Activated T-cell treated with anti-CD3 and anti-CD28 coated beads for 4 hours (primary cell): ENCODE data around the gene MYO6.

ENCODE experiments used
- DNase-seq: peaks from one replicate; pipeline ENCODE4 v3.0.0-alpha.2; 2020

The MYO6 gene

DNA sequence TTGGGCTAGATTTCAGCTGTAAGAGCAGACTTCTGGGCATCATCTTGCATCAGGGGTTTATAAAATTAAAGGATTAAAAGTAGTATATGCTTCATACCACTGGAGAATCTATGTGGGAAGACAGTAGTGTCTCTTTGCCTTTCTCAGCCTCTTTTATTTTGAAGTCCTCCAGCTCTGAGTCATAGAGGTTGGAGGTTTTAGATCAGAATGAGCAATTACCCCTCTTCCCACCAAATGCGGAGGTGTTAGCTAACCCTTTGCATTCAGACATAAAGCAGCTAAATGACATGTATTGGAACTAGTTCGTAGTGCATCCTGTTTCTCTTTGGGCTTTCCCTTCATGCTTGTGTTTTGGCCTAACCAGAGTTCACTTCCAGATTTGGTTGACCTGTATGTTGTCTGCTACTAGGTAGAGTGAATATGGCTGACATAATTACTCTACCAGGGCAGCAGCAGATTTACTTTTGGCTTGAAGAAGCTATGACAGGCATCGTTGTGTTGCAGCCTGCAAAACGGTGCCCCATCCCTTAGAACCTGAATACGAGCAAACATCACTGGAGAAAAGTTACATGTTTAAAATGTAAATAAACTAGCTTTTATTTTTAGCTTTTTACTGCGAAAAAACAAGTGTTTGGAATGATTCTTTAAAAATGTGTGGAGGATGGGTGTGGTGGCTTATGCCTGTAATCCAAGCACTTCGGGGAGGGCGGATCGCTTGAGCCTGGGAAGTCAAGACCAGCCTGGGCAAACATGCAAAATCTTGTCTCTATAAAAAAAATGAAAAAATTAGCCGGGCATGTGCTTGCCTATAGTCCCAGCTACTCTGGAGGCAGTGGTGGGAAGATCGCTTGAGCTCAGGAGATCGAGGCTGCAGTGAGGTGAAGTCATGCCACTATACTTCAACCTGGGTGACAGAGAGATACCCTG, 82.2 kb downstream of the MYO6 start:
- DNase-seq = no peak

DNA sequence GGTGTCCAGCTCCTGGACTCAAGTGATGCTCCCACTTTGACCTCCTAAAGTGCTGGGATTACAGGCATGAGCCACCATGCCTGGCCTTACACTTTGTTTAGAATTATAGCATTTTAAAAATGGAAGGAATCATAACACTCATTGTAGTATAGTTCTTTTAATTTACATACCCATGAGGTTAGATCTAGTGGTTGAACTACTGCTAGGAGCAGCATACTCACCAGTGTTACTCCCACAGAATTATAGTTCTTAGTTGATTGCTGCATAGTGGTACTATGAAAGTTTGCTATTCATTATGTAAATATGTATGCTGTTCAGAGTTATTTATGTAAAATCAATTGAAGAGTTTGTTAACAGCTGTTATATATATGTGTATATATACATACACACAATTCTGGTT, 85.4 kb downstream of the MYO6 start:
- DNase-seq = no peak

DNA sequence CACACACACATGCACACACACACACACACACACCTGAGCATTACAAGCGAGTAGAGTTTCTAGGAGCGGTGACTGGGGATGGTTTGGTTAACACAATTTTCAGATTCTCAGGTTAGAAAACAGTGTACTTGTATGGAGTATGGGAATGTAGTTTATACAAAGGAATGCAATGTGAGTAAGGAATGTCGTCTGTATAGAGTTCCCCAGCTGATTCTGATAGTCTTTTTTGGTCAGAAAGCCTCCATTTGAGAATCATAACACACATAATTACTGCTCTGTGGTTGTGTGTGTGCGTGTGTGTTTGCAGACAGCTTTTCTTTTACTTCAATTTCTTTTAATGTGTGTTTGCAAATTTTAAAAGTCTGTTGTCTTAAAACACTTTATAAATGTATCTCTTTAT, 93.2 kb downstream of the MYO6 start:
- no peak for DNase-seq

DNA sequence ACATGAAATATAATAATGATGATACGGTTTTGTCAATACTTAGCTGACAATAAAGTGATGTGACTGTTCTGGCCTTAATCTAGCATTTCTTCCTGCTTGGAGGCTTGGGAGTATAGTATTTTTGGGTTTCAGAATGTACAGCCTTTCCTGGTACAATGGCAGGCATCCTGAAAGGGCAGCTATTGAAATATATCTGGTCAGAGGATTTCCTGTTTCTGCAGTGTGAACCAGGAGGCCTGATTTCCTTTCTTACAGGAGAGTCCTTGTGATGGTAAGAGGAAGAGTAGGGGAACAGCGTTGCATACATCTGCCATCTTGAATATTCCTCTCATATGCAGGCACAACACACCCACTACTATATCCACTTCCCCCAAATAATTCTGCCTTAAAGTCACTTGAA, 93.7 kb downstream of the MYO6 start:
- DNase-seq = no peak

DNA sequence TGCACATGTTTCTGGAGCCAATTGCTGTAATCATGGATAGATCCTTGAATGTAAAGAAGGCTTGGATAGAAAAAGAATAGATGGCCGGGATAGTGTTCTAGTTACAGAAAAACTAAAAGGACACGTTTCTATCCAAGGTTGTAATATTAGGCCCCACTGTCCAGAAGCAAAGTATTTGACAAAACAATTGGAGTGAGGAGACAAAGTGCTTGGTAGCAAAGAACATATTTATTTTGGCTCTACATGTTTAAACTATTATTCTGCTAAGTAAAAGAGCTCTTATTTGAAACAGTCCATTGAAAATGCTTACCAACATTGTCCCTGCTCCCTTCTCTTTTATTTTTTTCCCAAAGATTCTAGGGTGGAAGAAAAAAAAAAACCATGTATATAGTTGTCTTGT, 94.4 kb downstream of the MYO6 start:
- no peak for DNase-seq

DNA sequence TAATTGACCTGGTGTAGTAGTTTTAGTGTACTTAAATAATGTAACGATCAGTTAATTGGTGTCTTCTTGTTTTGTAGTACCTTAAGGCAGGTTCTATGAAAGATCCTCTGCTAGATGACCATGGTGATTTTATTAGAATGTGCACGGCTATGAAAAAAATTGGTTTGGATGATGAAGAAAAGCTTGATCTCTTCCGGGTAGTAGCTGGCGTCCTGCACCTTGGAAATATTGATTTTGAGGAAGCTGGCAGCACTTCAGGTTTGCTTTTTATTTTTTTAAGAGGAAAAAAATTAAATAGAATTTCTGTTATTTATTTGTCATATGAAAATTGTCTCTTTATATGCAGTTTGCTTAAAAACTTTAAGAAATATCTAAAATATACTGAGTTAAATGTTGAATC, 99.2 kb downstream of the MYO6 start:
- no peak for DNase-seq

DNA sequence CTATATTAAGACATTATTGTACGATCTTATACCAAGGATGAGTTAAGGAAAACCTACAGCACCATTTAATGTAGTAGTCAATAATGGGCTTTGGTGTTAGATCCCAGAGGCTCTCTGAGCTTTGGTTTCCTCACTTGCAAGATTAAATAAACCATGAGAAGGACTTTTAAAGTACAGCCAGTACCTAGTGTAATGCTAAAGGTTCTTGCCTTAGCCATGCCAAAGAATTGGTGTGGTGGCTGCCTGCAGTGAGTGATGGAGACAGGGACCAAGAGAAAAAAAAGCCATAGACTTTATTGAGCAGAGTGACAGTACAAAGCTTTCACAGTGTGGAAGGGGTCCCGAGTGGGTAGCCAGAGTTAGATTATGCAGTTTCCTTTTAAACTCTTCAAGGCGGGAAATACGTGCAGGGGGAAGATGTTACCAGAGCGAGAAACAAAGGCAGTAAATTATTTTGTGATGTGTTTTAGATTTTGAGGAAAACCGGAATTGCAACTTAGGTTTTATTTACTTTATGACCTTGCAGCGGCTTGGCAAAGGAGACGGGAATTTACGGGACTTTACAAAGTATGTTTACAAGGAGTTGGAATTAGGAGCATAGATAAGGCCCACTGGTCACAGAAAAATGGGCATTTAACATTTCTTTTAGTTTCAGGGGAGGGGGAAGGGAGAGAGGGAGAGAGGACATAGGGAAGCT, 100.4 kb downstream of the MYO6 start:
- no peak for DNase-seq

DNA sequence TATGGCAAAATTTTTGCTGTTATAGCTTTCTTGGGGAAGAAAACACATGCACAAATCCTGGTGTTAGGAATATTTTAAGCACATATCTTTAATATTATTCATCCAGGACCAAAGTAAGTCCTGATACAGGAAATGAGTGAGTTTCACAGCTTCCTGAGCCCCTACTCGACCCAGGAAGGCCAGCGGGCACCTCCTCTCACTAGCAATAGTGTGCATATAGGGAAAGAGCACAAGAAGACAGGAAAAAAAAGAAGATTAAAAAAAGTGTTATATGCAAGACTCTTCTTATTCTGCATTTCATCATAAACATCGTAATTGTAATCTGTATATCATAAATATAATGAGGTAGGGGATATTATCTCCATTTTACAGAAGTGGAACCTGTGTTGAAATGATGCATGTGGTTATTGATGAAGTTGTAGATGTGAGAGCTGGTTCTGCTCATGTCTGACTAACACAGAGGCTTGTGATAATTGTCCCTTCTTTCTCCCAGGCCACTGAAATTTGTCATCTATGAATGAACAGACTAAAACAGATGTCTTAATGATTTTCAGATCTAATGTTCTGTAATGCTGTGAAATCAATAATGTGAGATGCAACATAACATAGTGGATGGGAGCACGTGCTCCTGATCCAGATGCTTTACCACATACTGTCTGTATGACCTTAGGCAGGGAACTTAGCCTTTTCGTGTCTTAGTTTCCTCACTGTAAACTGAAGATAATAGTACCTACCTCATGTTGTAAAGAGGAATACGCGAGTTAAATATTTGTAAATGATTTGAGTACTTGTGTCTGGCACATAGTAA, 101.2 kb downstream of the MYO6 start:
- DNase-seq = no peak

DNA sequence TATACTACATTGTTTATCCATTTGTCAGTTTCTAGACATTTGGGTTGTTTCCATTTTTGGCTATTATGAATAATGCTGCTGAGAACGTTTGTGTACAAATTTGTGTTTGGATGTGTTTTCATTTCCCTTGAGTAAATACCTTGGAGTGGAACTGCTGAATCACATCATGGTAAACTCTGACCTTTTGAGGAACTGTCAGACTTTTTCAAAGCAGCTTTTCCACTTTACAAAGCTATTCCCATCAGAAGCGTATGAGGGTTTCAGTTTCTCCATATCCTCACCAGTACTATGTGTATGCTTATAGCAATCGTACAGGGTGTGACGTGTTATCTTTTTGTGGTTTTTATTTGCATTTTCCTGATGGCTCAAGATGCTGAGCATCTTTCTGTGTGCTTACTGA, 103.7 kb downstream of the MYO6 start:
- no peak for DNase-seq

DNA sequence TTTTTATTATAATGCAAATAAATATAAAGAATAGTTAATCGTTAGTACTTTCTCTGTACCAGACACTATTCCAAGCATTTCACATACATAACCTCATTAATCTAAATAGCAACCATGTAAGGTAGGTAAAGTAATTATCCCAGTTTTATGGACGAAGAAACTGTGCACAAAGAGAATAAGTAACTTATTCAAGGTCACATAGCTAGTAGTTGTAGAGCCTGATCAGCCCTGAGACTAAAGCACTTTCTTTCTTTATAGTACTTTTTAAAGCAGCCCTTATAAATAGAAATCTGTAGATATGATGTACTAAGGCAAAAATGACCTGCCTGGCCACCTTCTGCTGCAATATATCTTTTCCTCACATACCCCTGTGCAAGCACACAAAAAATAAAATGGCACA, 104.8 kb downstream of the MYO6 start:
- no peak for DNase-seq

DNA sequence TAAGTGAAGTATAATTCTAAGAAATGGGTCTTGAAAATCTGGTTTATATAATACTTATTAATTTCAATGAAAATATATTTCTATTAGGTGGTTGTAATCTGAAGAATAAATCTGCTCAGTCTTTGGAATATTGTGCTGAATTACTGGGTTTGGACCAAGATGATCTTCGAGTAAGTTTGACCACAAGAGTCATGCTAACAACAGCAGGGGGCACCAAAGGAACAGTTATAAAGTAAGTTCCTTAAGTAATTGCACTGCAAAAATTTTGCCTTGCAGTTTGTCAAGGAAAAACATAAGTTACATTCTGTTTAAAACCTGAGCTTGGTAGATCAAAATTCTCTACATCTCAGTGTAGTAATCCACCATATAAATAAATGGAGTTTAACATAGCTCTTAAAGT, 106.0 kb downstream of the MYO6 start:
- no peak for DNase-seq

DNA sequence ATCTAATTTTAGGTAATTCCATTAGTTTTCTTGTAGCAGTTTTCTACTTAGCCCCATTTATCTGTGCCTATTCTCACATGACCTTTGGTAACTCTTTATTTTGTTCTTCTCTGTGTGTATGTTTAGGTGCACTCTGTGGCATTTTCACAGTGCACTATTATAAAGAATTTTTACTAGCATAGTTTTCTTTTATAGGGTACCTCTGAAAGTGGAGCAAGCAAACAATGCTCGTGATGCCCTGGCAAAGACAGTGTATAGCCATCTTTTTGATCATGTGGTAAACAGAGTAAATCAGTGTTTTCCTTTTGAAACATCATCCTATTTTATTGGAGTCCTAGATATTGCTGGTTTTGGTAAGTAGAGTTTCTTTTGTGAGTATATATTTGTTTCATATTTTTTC, 107.9 kb downstream of the MYO6 start:
- no peak for DNase-seq

DNA sequence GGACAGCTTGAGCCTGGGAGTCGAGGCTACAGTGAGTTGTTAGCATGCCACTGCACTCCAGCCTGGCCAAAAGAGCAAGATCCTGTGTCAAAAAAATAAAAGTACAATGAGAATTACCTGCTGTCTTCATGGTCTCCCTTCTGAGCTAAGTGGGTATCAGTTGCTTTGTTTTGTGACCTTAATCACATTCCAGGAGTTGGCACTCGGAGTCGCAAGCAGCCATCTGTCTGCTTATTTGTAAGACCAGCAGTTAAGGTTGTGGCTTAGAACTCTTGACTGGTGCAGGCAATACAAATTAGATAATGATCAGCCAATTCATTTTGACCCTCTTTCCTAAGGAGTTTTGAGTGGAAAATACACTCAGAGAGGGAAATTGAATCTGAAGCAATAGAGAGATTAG, 114.0 kb downstream of the MYO6 start:
- no peak for DNase-seq

DNA sequence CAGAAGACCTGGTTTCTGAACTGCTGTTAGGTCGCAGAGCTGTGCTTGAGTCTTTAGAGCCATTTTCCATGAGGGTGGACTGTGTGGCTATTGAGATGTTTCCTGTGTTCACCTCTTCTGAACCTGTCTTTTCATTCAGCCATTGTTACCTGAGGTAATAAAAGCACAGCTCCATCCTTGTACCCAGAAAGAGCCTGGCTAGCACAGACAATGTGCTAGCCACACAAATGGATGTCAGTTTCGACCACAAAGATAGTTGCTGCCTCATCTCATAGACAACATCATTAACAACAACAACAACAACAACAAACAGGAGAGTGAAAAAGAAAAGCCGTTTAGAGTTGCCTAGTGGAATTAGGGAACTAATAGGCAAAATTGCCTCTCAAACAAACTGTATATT, 114.7 kb downstream of the MYO6 start:
- no peak for DNase-seq

DNA sequence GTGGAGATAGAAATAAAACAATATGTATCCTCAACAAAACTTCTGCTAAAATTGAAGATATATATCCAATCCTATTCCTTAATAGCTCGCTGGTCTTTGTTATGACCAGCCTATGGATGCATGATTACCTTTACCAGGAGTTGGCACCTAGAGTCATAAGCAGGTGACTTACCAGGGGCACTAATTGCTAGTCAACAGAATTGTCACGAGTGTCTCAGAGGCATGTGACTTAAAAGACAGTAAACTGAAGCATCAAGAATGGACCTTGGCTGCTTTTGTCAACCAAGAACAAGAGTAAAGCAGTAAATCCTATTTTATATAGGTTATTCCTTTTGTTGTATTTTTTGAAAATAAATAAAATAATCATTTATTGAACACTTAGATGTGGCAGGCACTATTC, 115.4 kb downstream of the MYO6 start:
- no peak for DNase-seq

DNA sequence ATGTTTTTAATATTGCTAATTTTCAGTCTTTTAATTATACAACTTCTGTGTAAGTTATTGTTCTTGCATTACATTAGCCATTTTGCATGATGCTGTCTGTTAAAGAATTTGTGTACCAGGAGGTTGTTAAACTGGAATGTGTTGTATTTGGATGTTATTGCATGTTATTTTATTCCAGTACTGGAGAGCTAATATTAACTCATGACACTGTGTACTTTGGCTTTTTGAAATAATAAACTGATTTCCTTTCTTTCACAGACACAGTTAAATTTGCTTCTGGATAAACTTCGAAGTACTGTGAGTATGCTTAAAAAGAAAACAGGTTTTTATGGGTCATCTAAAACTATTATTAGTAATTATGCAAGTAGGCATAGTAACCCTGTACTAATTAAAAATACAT, 121.3 kb downstream of the MYO6 start:
- DNase-seq = no peak

DNA sequence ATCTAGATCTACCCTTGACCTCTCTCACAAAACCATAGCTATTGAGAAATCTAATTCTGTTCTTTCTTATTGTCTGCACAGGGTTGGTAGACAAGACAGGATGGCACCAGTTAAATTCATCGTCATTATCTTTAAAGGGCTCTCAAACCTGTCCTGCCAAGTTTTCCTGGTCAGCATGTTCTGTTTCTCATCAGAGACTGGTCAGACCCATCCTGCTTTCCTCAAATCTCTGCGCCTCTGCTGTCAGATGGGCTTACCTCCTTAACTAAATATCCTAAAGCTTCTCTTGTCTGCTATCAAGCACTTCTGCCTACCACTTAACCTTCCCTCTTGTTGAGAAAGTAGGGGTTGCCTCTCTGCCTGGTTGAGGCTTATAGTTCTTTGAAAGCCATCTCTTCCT, 125.2 kb downstream of the MYO6 start:
- no peak for DNase-seq

DNA sequence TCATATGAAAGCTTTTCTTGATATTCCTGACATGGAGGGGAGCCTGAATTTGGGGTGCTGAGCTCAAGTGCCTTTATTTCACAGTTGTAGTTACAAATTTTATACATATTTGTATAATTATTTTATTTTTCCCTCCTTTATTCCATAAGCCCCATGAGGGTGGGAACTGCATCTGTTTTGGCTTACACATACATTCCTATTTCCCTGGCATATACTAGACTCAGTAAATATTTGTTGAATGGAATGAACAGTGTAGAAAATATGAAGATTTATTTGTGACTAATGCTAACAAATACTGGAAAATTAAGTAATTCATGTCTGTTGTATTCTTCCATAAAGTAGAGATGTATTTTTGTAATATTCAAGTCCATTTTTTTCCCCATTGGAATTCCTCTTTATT, 127.1 kb downstream of the MYO6 start:
- no peak for DNase-seq

DNA sequence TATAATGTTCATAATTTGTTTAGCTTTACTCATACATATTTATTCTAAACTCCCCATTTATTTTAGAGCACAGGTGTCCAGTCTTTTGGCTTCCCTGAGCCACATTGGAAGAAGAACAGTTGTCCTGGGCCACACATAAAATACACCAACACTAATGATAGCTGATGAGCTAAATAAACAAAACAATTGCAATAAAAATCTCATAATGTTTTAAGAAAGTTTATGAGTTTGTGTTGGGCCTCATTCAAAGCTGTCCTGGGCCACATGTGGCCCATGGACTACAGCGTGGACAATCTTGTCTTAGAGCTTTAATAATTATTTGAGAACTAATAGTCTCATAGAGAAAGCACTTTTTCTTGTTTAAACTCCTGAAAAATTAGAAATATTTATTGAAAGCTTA, 131.3 kb downstream of the MYO6 start:
- DNase-seq = no peak

DNA sequence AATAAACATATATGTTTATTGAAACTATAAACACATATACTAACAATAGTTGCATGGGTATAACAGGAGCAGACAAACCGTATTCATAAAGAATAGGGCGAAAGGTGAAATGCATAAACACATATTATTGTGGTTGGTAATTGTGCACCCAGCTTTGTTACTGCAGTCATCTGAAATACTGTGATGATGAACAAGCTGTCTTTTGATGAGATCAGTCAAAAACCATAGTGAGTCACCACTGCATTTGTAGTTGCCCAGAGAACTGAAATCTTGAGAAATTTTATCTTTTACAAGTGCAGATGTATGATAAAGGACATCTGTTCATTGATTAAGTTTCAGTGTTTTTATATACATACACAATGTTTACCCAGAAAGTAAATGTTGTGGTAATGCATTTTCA, 133.7 kb downstream of the MYO6 start:
- DNase-seq = no peak

DNA sequence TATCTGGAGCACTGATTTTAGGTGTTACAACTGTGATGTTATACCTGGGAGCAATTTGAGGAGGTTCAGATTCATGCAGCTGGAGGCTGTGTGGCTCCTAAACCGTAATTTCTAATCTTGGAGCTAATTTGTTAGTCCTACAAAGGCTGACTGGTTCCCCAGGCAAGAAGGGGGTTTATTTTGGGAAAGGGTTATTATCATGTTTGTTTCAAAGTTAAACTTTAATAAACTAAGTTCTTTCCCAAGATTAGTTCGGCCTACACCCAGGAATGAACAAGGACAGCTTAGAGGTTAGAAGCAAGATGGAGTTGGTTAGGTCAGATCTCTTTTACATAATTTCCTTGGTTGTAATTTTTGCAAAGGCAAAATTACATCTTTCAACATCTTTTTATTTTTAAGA, 135.8 kb downstream of the MYO6 start:
- no peak for DNase-seq

DNA sequence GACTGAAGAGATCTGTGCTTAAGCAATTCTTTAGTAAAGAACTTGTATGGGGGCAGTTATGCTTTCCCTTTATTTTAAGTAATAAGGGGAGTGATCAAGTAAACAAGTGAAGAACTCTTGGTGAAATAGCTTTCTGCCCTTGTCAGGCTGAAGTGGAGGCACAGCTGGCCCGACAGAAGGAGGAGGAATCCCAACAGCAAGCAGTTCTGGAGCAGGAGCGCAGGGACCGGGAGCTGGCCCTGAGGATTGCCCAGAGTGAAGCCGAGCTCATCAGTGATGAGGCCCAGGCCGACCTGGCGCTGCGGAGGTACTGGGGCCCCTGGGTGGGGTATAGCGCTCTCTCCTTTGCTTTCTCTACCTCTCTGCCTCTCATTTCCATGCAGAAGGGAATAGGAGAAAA, 143.3 kb downstream of the MYO6 start:
- no peak for DNase-seq

DNA sequence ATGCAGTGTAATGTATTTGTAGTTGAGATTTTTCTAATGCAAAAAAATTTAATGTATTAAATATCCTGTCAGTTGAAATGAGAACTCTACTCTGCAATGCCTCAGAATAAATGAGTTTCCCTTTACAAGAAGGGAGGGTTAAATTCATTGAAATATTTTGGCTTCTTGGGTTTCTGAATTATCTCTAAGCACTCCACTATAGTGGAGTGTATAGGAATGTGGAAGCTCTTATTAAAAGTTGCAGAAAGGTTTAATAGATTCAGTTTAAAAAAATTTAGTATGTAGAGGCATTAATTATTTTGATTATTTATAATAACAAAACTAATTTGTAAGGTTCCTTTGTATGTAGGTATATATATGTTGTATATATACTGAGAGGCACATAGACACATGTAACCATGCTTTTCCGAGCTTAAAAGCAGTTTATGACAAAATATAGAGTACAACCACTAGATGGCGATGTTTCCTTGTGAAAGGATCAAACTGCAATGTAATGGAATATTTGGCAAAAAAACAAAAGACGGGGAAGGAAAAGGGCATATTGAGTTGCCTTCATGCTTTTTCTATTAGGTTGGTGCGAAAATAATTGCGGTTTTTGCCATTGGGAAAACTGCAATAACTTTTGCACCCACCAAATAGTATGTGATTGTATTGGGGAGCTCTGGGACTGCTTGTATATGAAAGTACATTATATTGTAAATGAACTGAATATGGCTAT, 144.2 kb downstream of the MYO6 start:
- no peak for DNase-seq
